ENCODE data around the gene TOMM40. TPM values are rescaled to one million over a fixed set of nuclear protein-coding genes. Genes with fewer than 3 reads are reported as not detected.
A peak's percentile ranks its signal among the peaks of the same experiment; 100 is the strongest.

Gene TOMM40
- total and polyA plus RNA-seq, 2 of the 13 experiments (the other 11 are each of a cell fraction or from before 2014, with no cell fraction given): 72.0 to 110 TPM

DNA sequence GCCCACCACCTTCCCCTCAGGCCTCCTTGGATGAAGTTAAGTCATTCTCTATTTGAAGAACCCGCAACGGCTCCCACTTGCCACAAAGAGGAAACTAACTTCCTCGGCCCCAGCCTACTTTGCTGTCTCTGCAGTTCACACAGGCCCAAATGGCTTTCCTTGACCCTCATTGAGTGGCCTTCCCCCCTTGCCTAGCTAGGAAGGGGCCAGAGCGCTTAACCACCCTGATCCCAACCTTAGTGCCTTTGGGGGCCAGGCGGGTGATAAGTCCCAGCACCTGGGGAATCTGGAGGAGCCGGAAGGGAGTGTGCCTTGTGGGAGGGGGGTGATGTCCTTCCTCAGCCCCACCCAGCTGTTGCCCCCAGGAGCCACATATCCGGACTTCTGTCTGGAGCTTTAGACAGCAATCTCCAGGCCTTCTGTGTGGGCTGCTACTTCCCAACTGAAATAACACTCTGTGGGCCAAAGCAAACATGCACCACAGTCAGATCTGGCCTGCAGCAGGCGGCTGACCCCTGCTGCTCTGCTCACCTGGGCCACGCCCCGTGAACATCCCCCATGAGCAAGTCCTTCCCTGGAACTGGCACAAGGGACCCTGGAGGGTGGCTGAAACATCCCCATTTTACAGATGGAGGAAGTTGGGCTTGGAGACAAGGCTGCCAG lies 34.5 kb upstream of the TOMM40 start (continued):
- TF ChIP-seq WIZ (CRISPR knock-in tag; IDR thresholded peaks at IDR 0.05): no peak
- no peak for TF ChIP-seq HNRNPL (IDR thresholded peaks at IDR 0.05; ENCODE audit: low read depth, low read length)
- TF ChIP-seq, protein P1, sequence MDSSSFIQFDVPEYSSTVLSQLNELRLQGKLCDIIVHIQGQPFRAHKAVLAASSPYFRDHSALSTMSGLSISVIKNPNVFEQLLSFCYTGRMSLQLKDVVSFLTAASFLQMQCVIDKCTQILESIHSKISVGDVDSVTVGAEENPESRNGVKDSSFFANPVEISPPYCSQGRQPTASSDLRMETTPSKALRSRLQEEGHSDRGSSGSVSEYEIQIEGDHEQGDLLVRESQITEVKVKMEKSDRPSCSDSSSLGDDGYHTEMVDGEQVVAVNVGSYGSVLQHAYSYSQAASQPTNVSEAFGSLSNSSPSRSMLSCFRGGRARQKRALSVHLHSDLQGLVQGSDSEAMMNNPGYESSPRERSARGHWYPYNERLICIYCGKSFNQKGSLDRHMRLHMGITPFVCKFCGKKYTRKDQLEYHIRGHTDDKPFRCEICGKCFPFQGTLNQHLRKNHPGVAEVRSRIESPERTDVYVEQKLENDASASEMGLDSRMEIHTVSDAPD (CRISPR knock-in tag; IDR thresholded peaks at IDR 0.05): no peak
- no peak for TF ChIP-seq ZNF775 (CRISPR knock-in tag; IDR thresholded peaks at IDR 0.05; ENCODE audit: borderline replicate concordance)
- TF ChIP-seq ZNF761 (CRISPR knock-in tag; conservative IDR thresholded peaks at IDR 0.05): no peak
- TF ChIP-seq, protein P2, sequence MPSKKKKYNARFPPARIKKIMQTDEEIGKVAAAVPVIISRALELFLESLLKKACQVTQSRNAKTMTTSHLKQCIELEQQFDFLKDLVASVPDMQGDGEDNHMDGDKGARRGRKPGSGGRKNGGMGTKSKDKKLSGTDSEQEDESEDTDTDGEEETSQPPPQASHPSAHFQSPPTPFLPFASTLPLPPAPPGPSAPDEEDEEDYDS (CRISPR knock-in tag; IDR thresholded peaks at IDR 0.05): no peak
- TF ChIP-seq, protein P3, sequence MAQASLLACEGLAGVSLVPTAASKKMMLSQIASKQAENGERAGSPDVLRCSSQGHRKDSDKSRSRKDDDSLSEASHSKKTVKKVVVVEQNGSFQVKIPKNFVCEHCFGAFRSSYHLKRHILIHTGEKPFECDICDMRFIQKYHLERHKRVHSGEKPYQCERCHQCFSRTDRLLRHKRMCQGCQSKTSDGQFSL (CRISPR knock-in tag; IDR thresholded peaks at IDR 0.05): no peak
- TF ChIP-seq, protein P4, sequence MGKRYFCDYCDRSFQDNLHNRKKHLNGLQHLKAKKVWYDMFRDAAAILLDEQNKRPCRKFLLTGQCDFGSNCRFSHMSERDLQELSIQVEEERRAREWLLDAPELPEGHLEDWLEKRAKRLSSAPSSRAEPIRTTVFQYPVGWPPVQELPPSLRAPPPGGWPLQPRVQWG (CRISPR knock-in tag; IDR thresholded peaks at IDR 0.05; ENCODE audit: borderline replicate concordance, low read depth): no peak
- no peak for TF ChIP-seq ZNF619 (CRISPR knock-in tag; IDR thresholded peaks at IDR 0.05)
- TF ChIP-seq, protein P5, sequence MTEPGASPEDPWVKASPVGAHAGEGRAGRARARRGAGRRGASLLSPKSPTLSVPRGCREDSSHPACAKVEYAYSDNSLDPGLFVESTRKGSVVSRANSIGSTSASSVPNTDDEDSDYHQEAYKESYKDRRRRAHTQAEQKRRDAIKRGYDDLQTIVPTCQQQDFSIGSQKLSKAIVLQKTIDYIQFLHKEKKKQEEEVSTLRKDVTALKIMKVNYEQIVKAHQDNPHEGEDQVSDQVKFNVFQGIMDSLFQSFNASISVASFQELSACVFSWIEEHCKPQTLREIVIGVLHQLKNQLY (CRISPR knock-in tag; IDR thresholded peaks at IDR 0.05): 0 out of 2 replicates have a peak, but pooled peaks have one; percentile 18
- no peak for TF ChIP-seq JDP2 (CRISPR knock-in tag; IDR thresholded peaks at IDR 0.05; ENCODE audit: borderline replicate concordance)
- TF ChIP-seq, protein P6, sequence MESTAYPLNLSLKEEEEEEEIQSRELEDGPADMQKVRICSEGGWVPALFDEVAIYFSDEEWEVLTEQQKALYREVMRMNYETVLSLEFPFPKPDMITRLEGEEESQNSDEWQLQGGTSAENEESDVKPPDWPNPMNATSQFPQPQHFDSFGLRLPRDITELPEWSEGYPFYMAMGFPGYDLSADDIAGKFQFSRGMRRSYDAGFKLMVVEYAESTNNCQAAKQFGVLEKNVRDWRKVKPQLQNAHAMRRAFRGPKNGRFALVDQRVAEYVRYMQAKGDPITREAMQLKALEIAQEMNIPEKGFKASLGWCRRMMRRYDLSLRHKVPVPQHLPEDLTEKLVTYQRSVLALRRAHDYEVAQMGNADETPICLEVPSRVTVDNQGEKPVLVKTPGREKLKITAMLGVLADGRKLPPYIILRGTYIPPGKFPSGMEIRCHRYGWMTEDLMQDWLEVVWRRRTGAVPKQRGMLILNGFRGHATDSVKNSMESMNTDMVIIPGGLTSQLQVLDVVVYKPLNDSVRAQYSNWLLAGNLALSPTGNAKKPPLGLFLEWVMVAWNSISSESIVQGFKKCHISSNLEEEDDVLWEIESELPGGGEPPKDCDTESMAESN (CRISPR knock-in tag; conservative IDR thresholded peaks at IDR 0.05): 0 out of 2 replicates have a peak, but pooled peaks have one; percentile 25
- TF ChIP-seq, protein P7, sequence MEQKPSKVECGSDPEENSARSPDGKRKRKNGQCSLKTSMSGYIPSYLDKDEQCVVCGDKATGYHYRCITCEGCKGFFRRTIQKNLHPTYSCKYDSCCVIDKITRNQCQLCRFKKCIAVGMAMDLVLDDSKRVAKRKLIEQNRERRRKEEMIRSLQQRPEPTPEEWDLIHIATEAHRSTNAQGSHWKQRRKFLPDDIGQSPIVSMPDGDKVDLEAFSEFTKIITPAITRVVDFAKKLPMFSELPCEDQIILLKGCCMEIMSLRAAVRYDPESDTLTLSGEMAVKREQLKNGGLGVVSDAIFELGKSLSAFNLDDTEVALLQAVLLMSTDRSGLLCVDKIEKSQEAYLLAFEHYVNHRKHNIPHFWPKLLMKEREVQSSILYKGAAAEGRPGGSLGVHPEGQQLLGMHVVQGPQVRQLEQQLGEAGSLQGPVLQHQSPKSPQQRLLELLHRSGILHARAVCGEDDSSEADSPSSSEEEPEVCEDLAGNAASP (CRISPR knock-in tag; IDR thresholded peaks at IDR 0.05; ENCODE audit: borderline replicate concordance): no peak
- TF ChIP-seq, protein P8, sequence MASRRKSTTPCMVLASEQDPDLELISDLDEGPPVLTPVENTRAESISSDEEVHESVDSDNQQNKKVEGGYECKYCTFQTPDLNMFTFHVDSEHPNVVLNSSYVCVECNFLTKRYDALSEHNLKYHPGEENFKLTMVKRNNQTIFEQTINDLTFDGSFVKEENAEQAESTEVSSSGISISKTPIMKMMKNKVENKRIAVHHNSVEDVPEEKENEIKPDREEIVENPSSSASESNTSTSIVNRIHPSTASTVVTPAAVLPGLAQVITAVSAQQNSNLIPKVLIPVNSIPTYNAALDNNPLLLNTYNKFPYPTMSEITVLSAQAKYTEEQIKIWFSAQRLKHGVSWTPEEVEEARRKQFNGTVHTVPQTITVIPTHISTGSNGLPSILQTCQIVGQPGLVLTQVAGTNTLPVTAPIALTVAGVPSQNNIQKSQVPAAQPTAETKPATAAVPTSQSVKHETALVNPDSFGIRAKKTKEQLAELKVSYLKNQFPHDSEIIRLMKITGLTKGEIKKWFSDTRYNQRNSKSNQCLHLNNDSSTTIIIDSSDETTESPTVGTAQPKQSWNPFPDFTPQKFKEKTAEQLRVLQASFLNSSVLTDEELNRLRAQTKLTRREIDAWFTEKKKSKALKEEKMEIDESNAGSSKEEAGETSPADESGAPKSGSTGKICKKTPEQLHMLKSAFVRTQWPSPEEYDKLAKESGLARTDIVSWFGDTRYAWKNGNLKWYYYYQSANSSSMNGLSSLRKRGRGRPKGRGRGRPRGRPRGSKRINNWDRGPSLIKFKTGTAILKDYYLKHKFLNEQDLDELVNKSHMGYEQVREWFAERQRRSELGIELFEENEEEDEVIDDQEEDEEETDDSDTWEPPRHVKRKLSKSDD (CRISPR knock-in tag; IDR thresholded peaks at IDR 0.05; ENCODE audit: low read depth): no peak
- TF ChIP-seq TOE1 (CRISPR knock-in tag; IDR thresholded peaks at IDR 0.05): no peak

Data from HepG2 (cell line).